ENCODE data around the gene NTN1. TPM values are rescaled to one million over a fixed set of nuclear protein-coding genes. Genes with fewer than 3 reads are reported as not detected.

NTN1 gene
- total RNA-seq, 1 donor from 2014 or later, result 60.3 TPM

GRCh38 chr17:9231449-9232154 lies 210.3 kb downstream of the NTN1 start:
- TF ChIP-seq, protein P1, sequence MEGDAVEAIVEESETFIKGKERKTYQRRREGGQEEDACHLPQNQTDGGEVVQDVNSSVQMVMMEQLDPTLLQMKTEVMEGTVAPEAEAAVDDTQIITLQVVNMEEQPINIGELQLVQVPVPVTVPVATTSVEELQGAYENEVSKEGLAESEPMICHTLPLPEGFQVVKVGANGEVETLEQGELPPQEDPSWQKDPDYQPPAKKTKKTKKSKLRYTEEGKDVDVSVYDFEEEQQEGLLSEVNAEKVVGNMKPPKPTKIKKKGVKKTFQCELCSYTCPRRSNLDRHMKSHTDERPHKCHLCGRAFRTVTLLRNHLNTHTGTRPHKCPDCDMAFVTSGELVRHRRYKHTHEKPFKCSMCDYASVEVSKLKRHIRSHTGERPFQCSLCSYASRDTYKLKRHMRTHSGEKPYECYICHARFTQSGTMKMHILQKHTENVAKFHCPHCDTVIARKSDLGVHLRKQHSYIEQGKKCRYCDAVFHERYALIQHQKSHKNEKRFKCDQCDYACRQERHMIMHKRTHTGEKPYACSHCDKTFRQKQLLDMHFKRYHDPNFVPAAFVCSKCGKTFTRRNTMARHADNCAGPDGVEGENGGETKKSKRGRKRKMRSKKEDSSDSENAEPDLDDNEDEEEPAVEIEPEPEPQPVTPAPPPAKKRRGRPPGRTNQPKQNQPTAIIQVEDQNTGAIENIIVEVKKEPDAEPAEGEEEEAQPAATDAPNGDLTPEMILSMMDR (IDR thresholded peaks at IDR 0.05; ENCODE audit: borderline replicate concordance), result no peak
- intact Hi-C loops (cut with micrococcal nuclease), result no loop called here

GRCh38 chr17:9232155-9232475 lies 210.8 kb downstream of the NTN1 start:
- Histone ChIP-seq H3K4me1 (peaks cover 4% of the 10 kb centered on the region), H3K27ac (replicated peaks) (no peak overlapping the region), H3K4me3 (no peak overlapping the region), H3K27me3 (ENCODE audit: low read depth) (no peaks in the 10 kb centered on the region), H3K36me3 (no peaks in the 10 kb centered on the region), H3K9me3 (replicated peaks) (no peaks in the 10 kb centered on the region)
- no peak for DNase-seq
- intact Hi-C loops (cut with micrococcal nuclease), result no loop called here
- TF ChIP-seq, protein P1 (IDR thresholded peaks at IDR 0.05; ENCODE audit: borderline replicate concordance), result no peak

More at GRCh38 chr17:9231449-9232154, 210.3 kb downstream of the NTN1 start:
- Histone ChIP-seq H3K9me3 (replicated peaks) (no peaks in the 10 kb centered on the region), H3K4me3 (no peak overlapping the region), H3K27me3 (ENCODE audit: low read depth) (peaks cover 2% of the 10 kb centered on the region), H3K36me3 (no peaks in the 10 kb centered on the region), H3K4me1 (peaks cover 4% of the 10 kb centered on the region), H3K27ac (replicated peaks) (no peak overlapping the region)
- no peak for DNase-seq

DNA sequence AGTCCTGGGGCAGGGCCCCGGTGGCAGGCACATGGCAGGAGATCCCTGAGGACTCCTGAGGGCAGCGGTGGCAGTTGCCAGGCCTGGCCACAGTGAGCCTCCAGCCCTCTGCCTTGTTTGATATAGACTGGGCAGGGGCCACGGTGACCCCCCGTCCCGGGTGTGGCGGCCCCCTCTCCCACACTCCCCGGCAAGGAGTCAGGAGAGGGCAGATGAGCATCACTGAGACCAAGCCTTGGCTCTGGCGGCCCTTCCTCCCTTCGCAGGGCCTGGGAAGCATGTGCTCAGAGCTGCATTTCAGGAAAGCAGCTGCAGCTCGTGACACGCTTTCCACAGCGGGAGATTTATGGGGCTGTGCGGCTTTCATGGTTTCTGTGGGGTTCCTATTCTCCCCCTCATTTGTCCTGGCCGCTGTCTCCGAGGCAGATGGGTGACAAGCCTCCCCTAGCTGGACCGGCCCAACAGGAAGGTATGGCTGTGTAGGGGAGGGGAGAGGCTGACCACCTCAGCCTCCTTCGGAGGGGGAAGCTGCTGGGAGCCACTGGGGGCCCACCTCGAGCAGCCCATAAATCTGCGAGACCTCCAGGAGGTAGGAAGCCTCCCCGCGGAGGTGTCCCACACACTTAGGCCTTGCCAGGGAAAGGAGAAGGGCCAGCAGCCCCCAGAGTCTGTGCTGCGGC lies 211.4 kb downstream of the NTN1 start:
- Histone ChIP-seq H3K27me3 (ENCODE audit: low read depth) (no peaks in the 10 kb centered on the region), H3K4me1 (peaks cover 4% of the 10 kb centered on the region), H3K9me3 (replicated peaks) (no peaks in the 10 kb centered on the region), H3K36me3 (no peaks in the 10 kb centered on the region), H3K4me3 (no peak overlapping the region), H3K27ac (replicated peaks) (no peak overlapping the region)
- intact Hi-C loops (cut with micrococcal nuclease), result no loop called here
- TF ChIP-seq, protein P1 (IDR thresholded peaks at IDR 0.05; ENCODE audit: borderline replicate concordance), result no peak
- no peak for DNase-seq

DNA sequence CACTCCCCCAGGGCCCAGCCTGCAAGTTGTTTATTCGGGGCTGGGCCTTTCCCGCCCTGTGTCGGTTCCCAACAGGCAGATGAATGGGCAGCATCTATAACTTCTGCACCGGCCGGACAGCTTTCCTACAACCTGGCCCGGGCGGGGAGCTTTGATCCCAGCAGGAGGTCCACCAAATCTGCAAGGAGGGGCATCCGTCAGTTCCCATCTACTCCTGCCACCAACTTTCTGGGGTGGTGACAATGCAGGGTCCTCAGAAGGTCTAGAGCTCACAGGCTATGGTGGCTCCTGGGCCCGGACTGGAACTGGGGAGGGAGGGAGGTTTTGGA lies 211.9 kb downstream of the NTN1 start:
- no peaks in the 10 kb centered on the region for H3K36me3 ChIP-seq
- no peak for DNase-seq
- no peaks in the 10 kb centered on the region for H3K9me3 ChIP-seq (replicated peaks)
- peaks cover 2% of the 10 kb centered on the region for H3K4me1 ChIP-seq
- intact Hi-C loops (cut with micrococcal nuclease), result no loop called here
- TF ChIP-seq, protein P1 (IDR thresholded peaks at IDR 0.05; ENCODE audit: borderline replicate concordance), result no peak
- no peak overlapping the region for H3K27ac ChIP-seq (replicated peaks)
- H3K4me3 ChIP-seq, result no peak overlapping the region
- no peaks in the 10 kb centered on the region for H3K27me3 ChIP-seq (ENCODE audit: low read depth)

GRCh38 chr17:9233761-9234160 lies 212.5 kb downstream of the NTN1 start:
- Histone ChIP-seq H3K4me3 (no peak overlapping the region), H3K27me3 (ENCODE audit: low read depth) (no peaks in the 10 kb centered on the region), H3K27ac (replicated peaks) (no peak overlapping the region), H3K4me1 (peaks cover 4% of the 10 kb centered on the region), H3K9me3 (replicated peaks) (no peaks in the 10 kb centered on the region), H3K36me3 (no peaks in the 10 kb centered on the region)
- TF ChIP-seq, protein P1 (IDR thresholded peaks at IDR 0.05; ENCODE audit: borderline replicate concordance), result no peak
- no peak for DNase-seq
- intact Hi-C loops (cut with micrococcal nuclease), result no loop called here

Data from left ventricle myocardium inferior (tissue), 1 donor.